Prostate gland (tissue), 2 donors: ENCODE measurements around the gene CFAP300. TPM values are rescaled to one million over a fixed set of nuclear protein-coding genes. Genes with fewer than 3 reads are reported as not detected.
A peak's percentile ranks its signal among the peaks of the same experiment; 100 is the strongest.

ENCODE experiments used
- DNase-seq: peaks from one replicate; pipeline ENCODE4 v3.0.0-alpha.2; 2019; ENCODE audit warnings: low spot score
- H3K27ac ChIP-seq, 2 donors: fragments of 200-600 bp; sonication (generic); 2 replicates each; pipeline ENCODE4 v1.5.1; 2017 to 2019
- H3K27me3 ChIP-seq: fragments of 200-600 bp; sonication (generic); replicated peaks from 2 replicates; pipeline ENCODE4 v1.5.1; 2019; ENCODE audit not compliant: insufficient read depth
- H3K36me3 ChIP-seq, 2 donors: fragments of 200-600 bp; sonication (generic); 1 replicate in 1 of 2; 2 replicates in 1 of 2; pipeline versions ENCODE4 v1.5.1 to v1.8.1; 2017 to 2019
- H3K4me1 ChIP-seq: fragments of 200-600 bp; sonication (generic); replicated peaks from 2 replicates; pipeline ENCODE4 v1.5.1; 2019
- H3K4me3 ChIP-seq, 2 donors: fragments of 200-600 bp; sonication (generic); 2 replicates each; pipeline ENCODE4 v1.5.1; 2017 to 2019
- H3K9me3 ChIP-seq: fragments of 200-600 bp; sonication (generic); 2 replicates; pipeline ENCODE4 v1.5.1; 2017
- POLR2A ChIP-seq: fragments of 450-650 bp; IDR thresholded peaks from one replicate; pipeline ENCODE4 v1.6.1; 2016; ENCODE audit warnings: antibody characterized with exemption, mild to moderate bottlenecking
- POLR2AphosphoS5 ChIP-seq: sonication (generic); formaldehyde crosslinking; IDR thresholded peaks from one replicate; pipeline ENCODE4 v1.6.1; 2017; ENCODE audit warnings: antibody characterized with exemption
- WGBS: methylation state at CpG from one replicate; pipeline ENCODE4 v1.1.5; 2018; 5-methylcytosine and 5-hydroxymethylcytosine counted together
- intact Hi-C: fragments of 100-400 bp; cut with DNase I; formaldehyde crosslinking; loops from one replicate; pipeline ENCODE4 v1.14.2; 2022
- total RNA-seq, 2 donors: library from RNA; depleted of rRNA; stranded (reverse); fragments of >200 nt; gene quantifications; one replicate each; pipeline ENCODE4 v1.1.0, GENCODE V29; 2016
- TF ChIP-seq, protein P1 (sequence below), 4 experiments: fragments of 200-600 bp in 2 of 4; fragments of 450-650 bp in 2 of 4; sonication (generic) in 2 of 4; IDR thresholded peaks; 1 replicate in 3 of 4; 2 replicates in 1 of 4; pipeline ENCODE4 v1.5.1; 2016 to 2019; ENCODE audit warnings: antibody characterized with exemption in 4 of 4, mild to moderate bottlenecking in 2 of 4, moderate library complexity in 2 of 4

CFAP300 gene
- total RNA-seq, 2 donors from 2014 or later, result 4.0 to 24.0 TPM

DNA sequence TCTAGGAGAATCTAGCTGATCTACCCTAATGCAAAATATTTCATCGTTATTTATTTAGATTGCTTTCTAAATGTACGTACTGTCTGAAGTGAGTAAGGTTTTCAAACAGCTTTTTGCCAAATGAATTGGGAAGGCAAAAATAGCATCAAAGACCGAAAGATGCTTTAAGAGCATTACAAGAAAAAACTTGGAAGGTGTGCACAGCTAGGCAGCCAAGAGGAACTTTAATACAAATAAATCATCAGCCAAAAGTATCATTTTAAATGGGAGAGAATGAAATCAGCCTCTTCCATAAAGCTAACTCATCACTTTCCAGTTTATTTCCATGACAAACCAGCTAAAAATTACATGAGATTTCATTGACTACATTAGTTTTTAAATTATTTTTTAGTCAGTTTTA lies 30.2 kb upstream of the CFAP300 start:
- Histone ChIP-seq H3K4me3 (no peak overlapping the region), H3K4me1 (no peaks in the 10 kb centered on the region), H3K9me3 (no peaks in the 10 kb centered on the region), H3K36me3 (no peaks in the 10 kb centered on the region), H3K27me3 (no peaks in the 10 kb centered on the region), H3K27ac (no peak overlapping the region)
- TF ChIP-seq POLR2A, result no peak
- peak; percentile 55 for TF ChIP-seq POLR2AphosphoS5
- TF ChIP-seq, protein P1, sequence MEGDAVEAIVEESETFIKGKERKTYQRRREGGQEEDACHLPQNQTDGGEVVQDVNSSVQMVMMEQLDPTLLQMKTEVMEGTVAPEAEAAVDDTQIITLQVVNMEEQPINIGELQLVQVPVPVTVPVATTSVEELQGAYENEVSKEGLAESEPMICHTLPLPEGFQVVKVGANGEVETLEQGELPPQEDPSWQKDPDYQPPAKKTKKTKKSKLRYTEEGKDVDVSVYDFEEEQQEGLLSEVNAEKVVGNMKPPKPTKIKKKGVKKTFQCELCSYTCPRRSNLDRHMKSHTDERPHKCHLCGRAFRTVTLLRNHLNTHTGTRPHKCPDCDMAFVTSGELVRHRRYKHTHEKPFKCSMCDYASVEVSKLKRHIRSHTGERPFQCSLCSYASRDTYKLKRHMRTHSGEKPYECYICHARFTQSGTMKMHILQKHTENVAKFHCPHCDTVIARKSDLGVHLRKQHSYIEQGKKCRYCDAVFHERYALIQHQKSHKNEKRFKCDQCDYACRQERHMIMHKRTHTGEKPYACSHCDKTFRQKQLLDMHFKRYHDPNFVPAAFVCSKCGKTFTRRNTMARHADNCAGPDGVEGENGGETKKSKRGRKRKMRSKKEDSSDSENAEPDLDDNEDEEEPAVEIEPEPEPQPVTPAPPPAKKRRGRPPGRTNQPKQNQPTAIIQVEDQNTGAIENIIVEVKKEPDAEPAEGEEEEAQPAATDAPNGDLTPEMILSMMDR (IDR thresholded peaks at IDR 0.05), result no peak
- intact Hi-C loops, result no loop called here
- WGBS, result 11% methylated on average over 3 of the region's 3 CpGs
- no peak for DNase-seq

DNA sequence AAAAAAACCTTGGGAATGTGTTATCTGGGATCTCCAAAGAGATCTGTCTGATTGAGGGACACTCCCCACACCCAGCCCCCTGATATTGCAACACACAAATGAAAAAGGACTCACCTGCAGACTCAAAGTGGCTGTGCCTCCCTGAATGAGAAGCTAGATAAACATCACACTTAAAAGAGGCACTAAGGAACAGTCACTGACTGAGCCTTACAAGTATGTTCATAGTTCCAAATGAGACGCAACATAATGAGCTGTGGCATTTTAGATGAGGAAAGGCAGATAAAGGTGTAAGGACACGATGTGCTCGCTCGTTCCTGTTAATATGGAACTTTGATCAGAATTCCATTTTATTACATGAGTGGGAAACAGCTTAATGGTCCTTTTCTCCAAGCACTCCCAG lies 21.0 kb upstream of the CFAP300 start:
- Histone ChIP-seq H3K27ac (peak overlapping the region in 1 of 2 donors; percentile 5), H3K4me1 (no peaks in the 10 kb centered on the region), H3K9me3 (no peaks in the 10 kb centered on the region), H3K4me3 (no peak overlapping the region), H3K27me3 (no peaks in the 10 kb centered on the region), H3K36me3 (no peaks in the 10 kb centered on the region)
- 13% methylated on average over 4 of the region's 4 CpGs for WGBS
- TF ChIP-seq, protein P1 (IDR thresholded peaks at IDR 0.05), result no peak
- TF ChIP-seq POLR2A (no peak), POLR2AphosphoS5 (peak; percentile 37)
- no peak for DNase-seq
- intact Hi-C loops, result no loop called here

DNA sequence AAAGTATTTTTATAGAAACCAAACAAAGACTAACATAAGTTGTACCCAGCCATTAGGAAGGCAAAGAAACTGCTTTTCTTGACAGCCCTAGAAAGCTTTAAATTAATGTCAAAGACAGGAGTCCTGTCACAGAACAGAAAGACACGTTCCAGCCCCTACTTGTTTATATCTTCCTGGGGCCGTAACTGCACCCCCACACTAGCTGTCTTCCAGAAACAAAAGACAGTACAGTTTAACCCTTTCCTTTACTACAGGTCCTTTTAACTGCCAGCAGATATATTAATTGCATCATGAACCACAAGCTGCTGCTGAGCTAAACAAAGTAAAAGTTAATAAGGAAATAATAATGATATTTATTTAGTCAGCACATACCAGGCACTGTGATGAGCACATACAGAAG lies 20.3 kb upstream of the CFAP300 start:
- intact Hi-C loops, result no loop called here
- DNase-seq, result no peak
- no peak for TF ChIP-seq POLR2A
- TF ChIP-seq, protein P1 (IDR thresholded peaks at IDR 0.05), result no peak
- TF ChIP-seq POLR2AphosphoS5, result no peak
- H3K27me3 ChIP-seq, result no peaks in the 10 kb centered on the region
- H3K36me3 ChIP-seq, result no peaks in the 10 kb centered on the region
- WGBS, result 0% methylated on average over 2 of the region's 2 CpGs
- H3K27ac ChIP-seq, result no peak overlapping the region
- no peak overlapping the region for H3K4me3 ChIP-seq
- H3K9me3 ChIP-seq, result no peaks in the 10 kb centered on the region
- no peaks in the 10 kb centered on the region for H3K4me1 ChIP-seq

DNA sequence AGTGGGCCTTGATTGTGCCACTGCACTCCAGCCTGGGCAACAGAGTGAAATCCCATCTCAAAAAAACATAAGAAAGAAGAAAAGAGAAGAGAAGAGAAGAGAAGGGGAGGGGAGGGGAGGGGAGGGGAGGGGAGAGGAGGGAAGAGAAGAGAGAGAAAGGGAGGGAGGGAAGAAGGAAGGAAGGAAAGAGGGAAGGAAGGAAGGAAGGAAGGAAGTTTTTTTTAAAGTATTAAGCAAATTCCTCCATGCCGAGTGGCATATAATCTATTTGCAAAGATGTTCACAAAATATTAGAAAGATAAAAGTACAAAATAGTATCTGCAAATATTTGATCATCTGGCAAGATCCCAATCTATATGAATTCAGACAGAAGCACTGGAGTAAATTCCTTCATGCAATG lies 10.5 kb upstream of the CFAP300 start:
- Histone ChIP-seq H3K36me3 (no peaks in the 10 kb centered on the region), H3K9me3 (no peaks in the 10 kb centered on the region), H3K4me3 (no peak overlapping the region), H3K27me3 (no peaks in the 10 kb centered on the region), H3K27ac (no peak overlapping the region), H3K4me1 (no peaks in the 10 kb centered on the region)
- intact Hi-C loops, result no loop called here
- TF ChIP-seq POLR2A (no peak), POLR2AphosphoS5 (no peak)
- TF ChIP-seq, protein P1 (IDR thresholded peaks at IDR 0.05), result no peak
- WGBS, result 74% methylated on average over 1 of the region's 1 CpG
- no peak for DNase-seq

DNA sequence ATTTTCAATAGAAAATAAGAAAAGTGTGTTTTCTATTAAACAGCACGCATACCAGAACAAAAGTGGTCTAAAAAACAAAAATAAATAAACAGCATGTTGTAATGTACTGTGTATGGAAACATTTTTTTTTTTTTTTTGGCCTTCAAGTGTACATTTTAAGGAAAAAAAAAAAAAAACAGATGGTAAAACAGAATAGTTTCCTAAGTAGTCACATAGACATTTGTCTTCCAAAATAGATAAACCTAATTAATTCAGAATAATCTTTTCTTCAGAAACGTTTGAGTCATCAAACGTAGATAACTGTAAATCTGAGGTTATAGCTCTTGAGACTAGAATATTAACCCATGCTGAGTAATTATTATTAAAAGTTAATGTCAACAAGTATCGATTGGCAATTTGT lies 396 bp upstream of the CFAP300 start:
- H3K27me3 ChIP-seq, result no peaks in the 10 kb centered on the region
- intact Hi-C loops, result no loop called here
- H3K27ac ChIP-seq, result peak overlapping the region; percentile 71 to 79
- H3K4me1 ChIP-seq, result no peaks in the 10 kb centered on the region
- peak overlapping the region; percentile 46 for H3K4me3 ChIP-seq
- TF ChIP-seq, protein P1 (IDR thresholded peaks at IDR 0.05), result no peak
- TF ChIP-seq POLR2AphosphoS5 (no peak), POLR2A (no peak)
- DNase-seq, result no peak
- H3K9me3 ChIP-seq, result no peaks in the 10 kb centered on the region
- WGBS, result 25% methylated on average over 4 of the region's 4 CpGs
- H3K36me3 ChIP-seq, result no peaks in the 10 kb centered on the region
